Stimulated activated CD4-positive, alpha-beta T cell treated with anti-CD3 and anti-CD28 coated beads, Interleukin-1b, Interleukin-23, amount 100 ng/mL, for 24 hours (primary cell): ENCODE results near the gene CDC42SE1.

Experiments
- DNase-seq, 4 experiments: peaks; one replicate each; pipeline ENCODE4 v3.0.0-alpha.2; 2020; ENCODE audit warnings: low read depth in 4 of 4, low spot score in 1 of 4

Gene CDC42SE1

DNA sequence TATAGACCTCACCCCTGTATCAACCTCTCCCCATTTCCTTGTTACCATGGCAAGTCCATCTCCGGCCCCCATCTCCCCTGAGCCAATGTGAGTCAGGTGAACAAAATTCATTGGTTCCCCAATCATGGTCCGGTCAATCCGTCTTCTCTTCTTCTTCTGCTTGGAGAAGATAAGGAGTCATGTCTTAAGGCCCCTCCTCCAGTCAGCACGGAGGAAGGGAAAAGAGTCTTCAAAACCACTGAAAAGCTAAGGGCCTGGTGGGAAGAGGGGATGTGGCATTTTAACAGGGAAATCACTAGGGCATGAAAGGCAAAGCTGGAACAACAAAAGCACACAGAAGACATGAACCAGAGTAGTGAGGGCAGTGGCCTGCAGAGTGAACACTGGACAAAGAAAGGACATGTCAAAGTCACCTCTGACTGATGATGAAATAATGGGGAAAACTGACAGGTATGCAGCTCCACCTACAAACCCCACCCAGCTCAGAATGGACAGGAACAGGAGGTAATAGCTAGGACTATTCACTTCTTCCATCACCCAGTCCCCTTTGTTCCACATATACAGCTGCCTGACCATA lies 4.4 kb downstream of the CDC42SE1 start:
- DNase-seq = no peak

DNA sequence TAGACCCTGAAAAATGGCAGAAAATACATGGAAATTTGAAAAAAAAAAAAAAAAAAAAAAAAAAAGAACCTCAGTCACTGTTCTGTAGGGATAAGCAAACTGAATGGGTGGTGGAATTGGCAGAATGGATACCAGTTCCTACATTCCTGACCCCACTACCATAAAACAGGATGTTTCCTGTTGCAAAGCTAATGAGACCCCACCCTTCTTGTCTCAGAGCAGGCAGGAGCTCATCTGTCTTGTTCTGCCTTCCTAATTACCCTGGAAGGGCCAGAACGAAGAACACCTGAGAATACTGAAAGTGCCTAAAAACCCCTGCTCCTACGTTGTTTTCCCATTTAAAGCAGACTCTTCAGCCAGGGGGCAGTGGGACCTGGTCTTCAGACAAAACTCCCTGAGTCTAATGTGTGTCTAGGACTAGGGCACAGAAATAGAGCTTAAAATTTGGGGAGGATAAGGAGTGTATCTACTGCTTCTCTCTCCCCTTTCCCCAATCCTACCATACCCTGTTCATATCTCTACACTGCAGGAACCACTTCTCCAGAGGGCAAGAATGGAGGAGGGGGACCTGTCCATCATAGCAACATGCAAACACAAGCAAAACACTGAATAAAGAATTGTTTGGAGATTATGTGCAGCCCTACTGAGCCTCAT lies 7.9 kb downstream of the CDC42SE1 start:
- DNase-seq = no peak

DNA sequence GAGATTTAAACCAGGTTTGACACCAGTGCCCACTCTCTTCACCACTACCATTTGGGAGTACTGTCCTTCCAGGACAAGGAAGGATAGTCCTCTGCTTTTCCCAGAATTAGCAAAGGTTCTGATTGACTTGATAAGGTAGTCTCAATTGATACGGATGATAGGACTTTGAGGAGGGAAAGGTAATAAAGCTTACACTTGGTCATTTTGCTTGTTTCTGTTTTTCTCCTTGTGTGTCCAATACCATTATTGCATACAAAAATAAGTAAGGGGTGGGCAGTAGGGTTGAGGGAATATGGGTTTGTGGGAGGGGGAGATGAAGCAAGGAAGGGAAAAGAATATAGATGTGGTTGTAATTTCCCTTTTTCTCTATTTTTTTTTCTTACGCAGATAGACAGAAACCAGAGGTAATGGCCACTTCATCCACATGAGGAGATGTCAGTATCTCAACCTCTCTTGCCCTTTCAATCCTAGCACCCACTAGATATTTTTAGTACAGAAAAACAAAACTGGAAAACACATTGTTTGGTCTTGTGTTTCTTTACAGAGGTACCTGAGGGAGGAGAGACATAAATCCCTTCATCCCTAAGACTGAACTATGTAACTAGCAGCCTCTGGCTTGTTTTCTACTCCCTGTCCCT lies 9.3 kb downstream of the CDC42SE1 start:
- no peak for DNase-seq

- no peak for DNase-seq
Observed at GRCh38 chr1:151049458-151049857, 10.0 kb downstream of the CDC42SE1 start.

GRCh38 chr1:151048645-151049032 lies 10.8 kb downstream of the CDC42SE1 start:
- no peak for DNase-seq

DNA sequence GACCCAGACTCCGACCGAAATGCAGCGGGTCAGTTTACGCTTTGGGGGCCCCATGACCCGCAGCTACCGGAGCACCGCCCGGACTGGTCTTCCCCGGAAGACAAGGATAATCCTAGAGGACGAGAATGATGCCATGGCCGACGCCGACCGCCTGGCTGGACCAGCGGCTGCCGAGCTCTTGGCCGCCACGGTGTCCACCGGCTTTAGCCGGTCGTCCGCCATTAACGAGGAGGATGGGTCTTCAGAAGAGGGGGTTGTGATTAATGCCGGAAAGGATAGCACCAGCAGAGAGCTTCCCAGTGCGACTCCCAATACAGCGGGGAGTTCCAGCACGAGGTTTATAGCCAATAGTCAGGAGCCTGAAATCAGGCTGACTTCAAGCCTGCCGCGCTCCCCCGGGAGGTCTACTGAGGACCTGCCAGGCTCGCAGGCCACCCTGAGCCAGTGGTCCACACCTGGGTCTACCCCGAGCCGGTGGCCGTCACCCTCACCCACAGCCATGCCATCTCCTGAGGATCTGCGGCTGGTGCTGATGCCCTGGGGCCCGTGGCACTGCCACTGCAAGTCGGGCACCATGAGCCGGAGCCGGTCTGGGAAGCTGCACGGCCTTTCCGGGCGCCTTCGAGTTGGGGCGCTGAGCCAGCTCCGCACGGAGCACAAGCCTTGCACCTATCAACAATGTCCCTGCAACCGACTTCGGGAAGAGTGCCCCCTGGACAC lies 11.3 kb downstream of the CDC42SE1 start:
- DNase-seq = no peak

DNA sequence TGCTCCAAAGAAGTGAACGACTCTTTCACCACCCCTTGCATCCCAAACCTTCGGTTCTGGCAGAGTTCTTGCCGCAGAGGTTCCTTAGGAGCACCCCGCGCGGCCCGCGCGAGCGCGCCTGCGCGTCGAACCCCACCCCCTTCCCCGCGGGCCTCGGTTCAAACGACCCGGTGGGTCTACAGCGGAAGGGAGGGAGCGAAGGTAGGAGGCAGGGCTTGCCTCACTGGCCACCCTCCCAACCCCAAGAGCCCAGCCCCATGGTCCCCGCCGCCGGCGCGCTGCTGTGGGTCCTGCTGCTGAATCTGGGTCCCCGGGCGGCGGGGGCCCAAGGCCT lies 11.9 kb downstream of the CDC42SE1 start, which contains the start of gene C1orf56:
Gene C1orf56, plus strand, starts transcription at position 161 of the 334 bp plus-strand sequence. Its CDS starts 97 bp downstream, at position 258.
- peak in 1 of 4 experiments; percentile 48 for DNase-seq

DNA sequence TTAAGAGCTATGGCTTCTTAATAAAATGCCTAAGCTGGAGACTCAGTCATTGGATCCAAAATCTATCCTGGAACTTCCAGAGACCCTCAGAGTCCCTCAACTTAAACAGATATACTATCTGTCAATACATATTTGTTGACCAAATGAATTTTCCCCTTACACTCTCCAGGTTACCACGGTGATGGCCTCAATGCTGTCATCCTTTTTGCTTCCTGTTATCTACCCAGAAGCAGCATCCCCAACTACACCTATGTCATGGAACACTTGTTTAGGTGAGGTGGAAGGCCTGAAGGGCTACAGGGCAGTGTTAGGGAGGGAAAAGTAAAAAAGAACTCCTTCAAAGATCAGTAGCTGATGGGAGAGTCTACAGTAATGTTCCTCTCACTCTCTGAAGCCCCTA lies 16.3 kb downstream of the CDC42SE1 start:
- DNase-seq = no peak

DNA sequence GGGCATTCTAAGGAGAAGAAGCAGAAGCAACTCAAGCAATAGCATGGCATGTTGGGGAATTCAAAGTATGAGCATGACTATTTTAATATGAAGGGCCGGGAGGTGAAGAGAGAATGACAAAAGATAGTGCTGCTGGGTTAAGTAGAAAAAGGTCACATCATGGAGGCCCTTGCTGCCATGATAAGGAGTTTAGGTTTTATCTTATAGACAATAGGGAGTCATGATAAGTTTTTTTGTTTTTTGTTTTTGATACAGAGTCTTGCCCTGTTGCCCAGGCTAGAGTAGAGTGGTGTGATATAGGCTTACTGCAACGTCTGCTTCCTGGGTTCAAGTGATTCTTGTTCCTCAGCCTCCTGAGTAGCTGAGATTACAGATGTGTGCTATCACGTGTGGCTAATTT lies 19.9 kb downstream of the CDC42SE1 start:
- no peak for DNase-seq

DNA sequence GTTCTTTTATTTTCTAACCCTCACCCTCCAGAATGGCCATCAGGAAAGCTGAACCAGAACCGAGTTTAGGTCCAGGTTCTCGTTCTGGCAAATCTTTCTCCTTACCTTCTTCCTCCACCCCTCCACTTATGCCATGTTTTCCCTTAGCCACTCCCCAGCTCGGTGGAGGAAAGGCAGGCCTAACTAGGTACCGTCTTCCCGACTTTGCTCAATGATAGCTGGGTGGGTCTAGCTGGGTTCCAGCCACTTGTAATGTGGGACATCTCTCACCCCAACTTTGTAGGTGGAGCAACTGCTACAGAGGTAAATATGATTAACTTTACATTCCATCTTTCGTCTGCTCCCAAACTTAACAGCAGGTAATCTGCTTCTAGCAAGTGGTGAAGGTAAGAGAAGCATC lies 22.4 kb downstream of the CDC42SE1 start:
- DNase-seq = no peak

GRCh38 chr1:151036356-151036755 lies 23.1 kb downstream of the CDC42SE1 start, which contains the start of gene BNIPL:
Gene BNIPL, plus strand, starts transcription at chr1:151036586. Its CDS starts 140 bp downstream, at chr1:151036726.
- no peak for DNase-seq

- DNase-seq = no peak
Observed at GRCh38 chr1:151035167-151035566, 24.3 kb downstream of the CDC42SE1 start.

DNA sequence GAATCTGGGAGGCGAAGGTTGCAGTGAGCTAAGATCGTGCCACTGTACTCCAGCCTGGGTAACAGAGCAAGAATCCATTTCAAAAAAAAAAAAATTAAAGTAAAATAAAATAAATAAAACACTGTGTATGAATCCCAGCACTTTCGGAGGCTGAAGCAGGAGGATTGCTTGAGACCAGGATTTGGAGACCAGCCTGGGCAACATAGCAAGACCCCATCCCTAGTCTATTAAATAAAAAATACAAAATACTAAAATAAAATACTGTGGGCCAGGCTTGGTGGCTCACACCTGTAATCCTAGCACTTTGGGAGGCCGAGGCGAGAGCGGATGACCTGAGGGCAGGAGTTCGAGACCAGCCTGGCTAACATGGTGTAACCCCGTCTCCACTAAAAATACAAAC lies 27.3 kb downstream of the CDC42SE1 start:
- DNase-seq = no peak

- DNase-seq = no peak
Observed at GRCh38 chr1:151026460-151026859, 33.0 kb downstream of the CDC42SE1 start.

DNA sequence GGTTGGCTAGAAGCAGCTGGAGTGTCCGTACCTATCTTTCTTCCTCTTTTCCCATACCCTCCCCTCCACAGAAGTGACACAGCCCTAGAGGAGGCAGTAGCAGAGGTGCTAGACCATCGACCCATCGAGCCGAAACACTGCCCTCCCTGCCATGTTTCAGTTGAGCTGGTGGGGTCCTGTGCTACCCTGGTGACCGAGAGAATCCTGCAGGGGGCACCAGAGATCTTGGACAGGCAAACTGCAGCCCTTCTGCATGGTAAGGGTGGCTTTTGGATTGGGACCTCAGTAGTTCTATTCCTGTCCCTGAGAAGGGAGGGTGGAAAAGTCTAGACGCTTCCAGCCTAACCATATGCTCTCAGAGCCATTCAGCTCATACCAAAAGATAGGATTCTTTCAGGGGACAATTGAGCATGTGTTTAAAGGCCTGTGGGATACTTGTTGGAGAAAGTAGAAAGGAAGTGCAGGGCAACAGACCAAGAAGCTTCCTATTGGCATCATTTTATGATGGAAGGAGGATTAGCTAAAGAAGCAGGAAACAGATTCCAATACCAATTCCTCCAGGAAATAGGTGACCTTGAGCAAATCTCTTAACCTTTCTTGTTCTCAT lies 34.8 kb downstream of the CDC42SE1 start:
- DNase-seq = peak; percentile 65 to 77 (median 68)

DNA sequence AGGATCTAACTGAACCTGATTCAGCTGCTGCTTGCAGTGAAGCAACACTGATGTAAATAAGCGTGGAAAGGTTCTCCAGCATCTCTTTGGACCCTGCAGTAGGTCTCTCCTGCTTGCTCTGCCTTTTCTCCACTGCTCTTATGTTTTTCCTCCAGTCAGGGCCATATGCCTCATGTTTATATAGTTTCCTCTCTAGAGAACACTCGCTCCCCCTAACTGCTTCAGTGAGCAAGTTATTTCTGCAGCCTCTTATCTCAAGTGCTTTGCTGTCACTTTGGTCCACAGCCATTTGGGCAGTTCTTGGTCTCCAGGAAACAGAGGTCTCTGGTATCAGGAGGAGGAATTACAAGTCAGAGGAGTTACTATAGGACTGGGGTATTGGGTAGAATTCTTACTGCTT lies 45.9 kb downstream of the CDC42SE1 start:
- no peak for DNase-seq

- no peak for DNase-seq
Observed at GRCh38 chr1:151012684-151013471, 46.5 kb downstream of the CDC42SE1 start.

DNA sequence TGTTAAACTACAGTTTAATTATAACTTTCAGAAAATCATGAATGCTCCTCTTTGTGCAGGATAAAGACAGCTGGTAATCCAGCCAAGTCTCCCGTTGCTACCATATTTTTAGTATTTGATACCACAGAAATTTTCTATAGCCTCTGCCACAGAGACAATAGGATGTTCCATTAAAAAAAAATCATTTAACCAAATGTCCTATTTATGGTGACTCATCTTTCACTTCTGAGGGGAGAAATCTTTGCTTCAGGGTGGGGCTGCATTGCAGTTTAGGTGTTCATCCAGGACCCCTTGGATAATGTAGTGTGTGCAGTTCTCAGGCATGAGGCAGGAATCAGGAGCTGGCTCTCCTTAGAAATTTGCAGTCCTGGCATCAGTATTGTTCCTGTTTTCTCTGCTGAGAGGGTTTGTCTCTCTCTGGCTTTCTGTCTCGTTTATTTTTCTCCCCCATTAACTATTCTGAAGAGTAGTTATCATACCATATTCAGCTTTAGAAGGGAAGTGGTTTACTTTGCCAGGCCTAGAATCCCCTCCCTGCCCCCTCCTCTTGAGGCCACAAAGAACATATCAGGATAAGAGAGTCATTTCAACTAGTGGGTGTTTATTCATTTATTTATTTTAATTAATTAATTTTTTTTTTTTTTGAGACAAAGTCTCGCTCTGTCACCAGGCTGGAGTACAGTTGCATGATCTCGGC lies 48.1 kb downstream of the CDC42SE1 start:
- no peak for DNase-seq

DNA sequence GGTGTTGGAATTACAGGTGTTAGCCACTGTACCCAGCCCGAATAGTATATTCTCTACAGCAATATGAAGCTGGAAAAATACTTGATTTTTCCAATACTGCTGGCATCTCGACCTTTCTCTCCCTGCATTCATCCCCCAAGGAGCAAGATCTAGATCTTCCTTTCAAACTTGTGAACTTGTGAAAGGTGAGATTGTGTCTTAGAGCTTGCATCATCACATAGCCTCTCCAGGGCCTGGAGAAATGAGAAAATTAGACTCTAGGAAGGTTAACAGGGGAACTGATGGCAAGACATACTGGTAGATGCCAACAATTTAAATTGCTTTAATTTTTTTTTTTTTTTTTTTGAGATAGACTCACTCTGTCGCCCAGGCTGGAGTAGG lies 49.1 kb downstream of the CDC42SE1 start:
- DNase-seq = no peak

- no peak for DNase-seq
Observed at GRCh38 chr1:151009674-151010345, 49.6 kb downstream of the CDC42SE1 start.
